ENCODE data around the gene ZMYND8. TPM values are rescaled to one million over a fixed set of nuclear protein-coding genes. Genes with fewer than 3 reads are reported as not detected.
"Not testable (repeated sequence)": the region's sequence is repeated elsewhere in the genome, so short reads cannot be mapped to it uniquely, and the experiment has no call there.

Gene ZMYND8
- total and polyA plus RNA-seq, 10 of the 15 experiments (the other 5 are each of a cell fraction or from before 2014, with no cell fraction given) = 12.9 to 54.8 (median 23.1) TPM

DNA sequence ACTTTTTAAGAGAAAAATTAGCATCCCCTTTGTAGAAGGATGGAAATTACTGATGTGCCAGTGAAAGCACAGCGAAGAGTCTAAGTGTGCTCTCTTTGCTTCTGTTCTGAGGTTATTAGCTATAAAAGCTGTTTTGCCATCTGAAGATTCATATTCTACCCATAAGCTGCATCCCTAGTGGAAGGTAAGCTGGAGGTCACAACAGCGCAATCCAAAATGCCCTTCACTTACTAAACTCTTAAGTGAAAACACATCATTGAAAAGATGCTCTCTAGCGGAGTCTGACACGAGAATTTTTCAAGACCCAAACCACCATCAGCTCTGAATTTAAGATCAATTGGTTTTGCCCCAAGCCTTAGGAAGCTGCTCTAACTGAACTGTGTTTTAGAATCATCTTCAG lies 113.5 kb downstream of the ZMYND8 start:
- no peak for FAIRE-seq
- ChIA-PET CTCF (interaction anchor here (0.6 to 2.0 kb wide), 4 partner anchors 22 to 141 kb away, joined by 3 to 6 read pairs (median 4); no protein-coding TSS in a partner anchor), POLR2A (interaction anchor here (0.7 kb wide), 1 partner anchor 42 kb away, joined by 4 read pairs; no protein-coding TSS in a partner anchor), SMC1A (ENCODE audit: uncharacterized antibody, unreplicated experiment) (interaction anchor here (1.3 to 2.2 kb wide), 2 partner anchors 11 to 21 kb away, joined by 3 to 7 read pairs; no protein-coding TSS in a partner anchor), RAD21 (ENCODE audit: unreplicated experiment) (interaction anchor here (3.3 kb wide), 1 partner anchor 141 kb away, joined by 10 read pairs; no protein-coding TSS in a partner anchor)
- TF ChIP-seq, protein P1, sequence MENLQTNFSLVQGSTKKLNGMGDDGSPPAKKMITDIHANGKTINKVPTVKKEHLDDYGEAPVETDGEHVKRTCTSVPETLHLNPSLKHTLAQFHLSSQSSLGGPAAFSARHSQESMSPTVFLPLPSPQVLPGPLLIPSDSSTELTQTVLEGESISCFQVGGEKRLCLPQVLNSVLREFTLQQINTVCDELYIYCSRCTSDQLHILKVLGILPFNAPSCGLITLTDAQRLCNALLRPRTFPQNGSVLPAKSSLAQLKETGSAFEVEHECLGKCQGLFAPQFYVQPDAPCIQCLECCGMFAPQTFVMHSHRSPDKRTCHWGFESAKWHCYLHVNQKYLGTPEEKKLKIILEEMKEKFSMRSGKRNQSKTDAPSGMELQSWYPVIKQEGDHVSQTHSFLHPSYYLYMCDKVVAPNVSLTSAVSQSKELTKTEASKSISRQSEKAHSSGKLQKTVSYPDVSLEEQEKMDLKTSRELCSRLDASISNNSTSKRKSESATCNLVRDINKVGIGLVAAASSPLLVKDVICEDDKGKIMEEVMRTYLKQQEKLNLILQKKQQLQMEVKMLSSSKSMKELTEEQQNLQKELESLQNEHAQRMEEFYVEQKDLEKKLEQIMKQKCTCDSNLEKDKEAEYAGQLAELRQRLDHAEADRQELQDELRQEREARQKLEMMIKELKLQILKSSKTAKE (IDR thresholded peaks at IDR 0.05; ENCODE audit: low read depth, poor library complexity, severe bottlenecking) = no peak
- TF ChIP-seq ETV6 (conservative IDR thresholded peaks at IDR 0.05 in 1 of 2, IDR thresholded peaks at IDR 0.05 in 1 of 2; ENCODE audit: borderline replicate concordance in 1 of 2, low read depth in 1 of 2) = 0 out of 4 replicates have a peak, but pooled peaks of 1 of the 2 experiments have one; percentile 47
- in situ Hi-C loops (cut with MboI) = no loop called here
- no peak for DNase-seq (ENCODE audit: low read depth, low spot score)
- Histone ChIP-seq H3K79me2 (ENCODE audit: control insufficient read depth, insufficient read depth, low read length) (no peaks in the 10 kb centered on the region; the same call in 1 of the 2 replicates), H3K27me3 (replicated peaks in 1 of 2; ENCODE audit: control insufficient read depth in 2 of 2, insufficient read depth in 2 of 2, low read length in 1 of 2) (no peaks in the 10 kb centered on the region), H3K4me3 (no peak overlapping the region), H3K36me3 (ENCODE audit: control insufficient read depth in 2 of 2, insufficient read depth in 2 of 2, low read length in 1 of 2) (peaks cover 28 to 51% of the 10 kb centered on the region in 2 experiments), H3K9ac (ENCODE audit: control insufficient read depth, insufficient read depth, low read length) (no peak overlapping the region), H3K4me1 (ENCODE audit: control insufficient read depth, insufficient read depth, low read length) (no peaks in the 10 kb centered on the region), H2AFZ (ENCODE audit: control insufficient read depth, low read depth, low read length) (no peak overlapping the region), H4K20me1 (ENCODE audit: control insufficient read depth, insufficient read depth) (peaks cover 5% of the 10 kb centered on the region), H3K4me2 (ENCODE audit: control insufficient read depth, insufficient read depth) (no peak overlapping the region), H3K27ac (ENCODE audit: control insufficient read depth, insufficient read depth) (no peak overlapping the region), H3K9me3 (replicated peaks; ENCODE audit: control insufficient read depth, insufficient read depth, low read length) (no peaks in the 10 kb centered on the region)
- intact Hi-C loops (cut with micrococcal nuclease; ENCODE audit: unreplicated experiment) = no loop called here
- WGBS (ENCODE audit: insufficient coverage, insufficient replicate concordance, low lambda C conversion rate, missing lambda C conversion rate) = 98% methylated on average over 4 of the region's 4 CpGs
- ATAC-seq = no peak
- no TSS peak for BruUV-seq (replicated peaks)

DNA sequence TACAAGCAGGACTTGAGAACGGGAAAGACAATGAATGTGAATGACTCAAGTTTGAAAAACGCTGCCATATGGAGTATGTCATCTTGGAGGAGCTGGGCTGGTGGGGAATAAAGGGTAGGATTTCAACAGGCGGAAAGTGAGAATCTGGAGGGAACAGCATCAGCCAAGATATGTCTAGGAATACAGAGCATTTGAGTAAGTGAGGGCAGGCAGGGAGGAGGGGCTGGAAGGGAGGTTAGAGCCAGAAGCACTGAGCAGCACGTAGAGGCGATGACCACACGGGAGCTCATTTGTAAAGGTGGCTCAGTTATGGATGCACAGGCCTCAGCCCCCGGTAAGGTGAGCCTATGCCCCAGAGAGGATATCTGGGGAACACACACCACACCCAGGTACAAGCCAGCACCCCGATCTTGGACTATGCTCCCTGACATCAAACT lies 115.1 kb downstream of the ZMYND8 start:
- RAD21 ChIA-PET (ENCODE audit: unreplicated experiment) = interaction anchor here (0.7 to 3.3 kb wide), 2 partner anchors 143 kb away, joined by 3 to 10 read pairs; no protein-coding TSS in a partner anchor
- SMC1A ChIA-PET (ENCODE audit: uncharacterized antibody, unreplicated experiment) = interaction anchor here (1.3 to 2.2 kb wide), 2 partner anchors 9 to 12 kb away, joined by 3 to 7 read pairs; no protein-coding TSS in a partner anchor

DNA sequence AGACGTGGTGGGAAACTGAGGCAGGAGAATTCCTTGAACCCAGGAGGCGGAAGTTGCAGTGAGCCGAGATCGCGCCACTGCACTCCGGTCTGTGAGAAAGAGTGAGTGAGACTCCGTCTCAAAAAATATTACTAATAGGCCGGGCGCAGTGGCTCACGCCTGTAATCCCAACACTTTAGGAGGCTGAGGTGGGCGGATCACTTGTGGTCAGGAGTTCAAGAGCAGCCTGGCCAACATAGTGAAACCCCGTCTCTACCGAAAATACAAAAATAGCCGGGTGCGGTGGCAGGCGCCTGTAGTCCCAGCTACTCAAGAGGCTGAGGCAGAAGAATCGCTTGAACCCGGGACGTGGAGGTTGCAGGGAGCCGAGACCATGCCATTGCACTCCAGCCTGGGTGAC lies 116.4 kb downstream of the ZMYND8 start:
- H3K9me3 ChIP-seq (replicated peaks; ENCODE audit: control insufficient read depth, insufficient read depth, low read length); POLR2A ChIA-PET; H3K4me1 ChIP-seq (ENCODE audit: control insufficient read depth, insufficient read depth, low read length); H3K9ac ChIP-seq (ENCODE audit: control insufficient read depth, insufficient read depth, low read length); intact Hi-C loops (cut with micrococcal nuclease; ENCODE audit: unreplicated experiment); H4K20me1 ChIP-seq (ENCODE audit: control insufficient read depth, insufficient read depth); H3K79me2 ChIP-seq (ENCODE audit: control insufficient read depth, insufficient read depth, low read length); H3K27me3 ChIP-seq (replicated peaks in 1 of 2; ENCODE audit: control insufficient read depth in 2 of 2, insufficient read depth in 2 of 2, low read length in 1 of 2); H3K27ac ChIP-seq (ENCODE audit: control insufficient read depth, insufficient read depth); H3K4me2 ChIP-seq (ENCODE audit: control insufficient read depth, insufficient read depth); RAD21 ChIA-PET (ENCODE audit: unreplicated experiment); H3K4me3 ChIP-seq; H2AFZ ChIP-seq (ENCODE audit: control insufficient read depth, low read depth, low read length); in situ Hi-C loops (cut with MboI); ATAC-seq; DNase-seq (ENCODE audit: low read depth, low spot score); BruUV-seq (replicated peaks); FAIRE-seq; SMC1A ChIA-PET (ENCODE audit: uncharacterized antibody, unreplicated experiment): not testable (repeated sequence)
- WGBS (ENCODE audit: insufficient coverage, insufficient replicate concordance, low lambda C conversion rate, missing lambda C conversion rate) = 97% methylated on average over 20 of the region's 20 CpGs
- H3K36me3 ChIP-seq (ENCODE audit: control insufficient read depth in 2 of 2, insufficient read depth in 2 of 2, low read length in 1 of 2) = peaks cover 30 to 57% of the 10 kb centered on the region in 2 experiments
- CTCF ChIA-PET = interaction anchor here (0.8 kb wide), 1 partner anchor 13 kb away, joined by 3 read pairs; no protein-coding TSS in a partner anchor

More for the DNA sequence above, 115.1 kb downstream of the ZMYND8 start:
- TSS peak; percentile 56 for BruUV-seq (replicated peaks)
- ATAC-seq = no peak
- in situ Hi-C loops (cut with MboI) = no loop called here
- H3K36me3 ChIP-seq (ENCODE audit: control insufficient read depth in 2 of 2, insufficient read depth in 2 of 2, low read length in 1 of 2) = peaks cover 27 to 57% of the 10 kb centered on the region in 2 experiments
- no peak for FAIRE-seq
- peaks cover 5% of the 10 kb centered on the region for H4K20me1 ChIP-seq (ENCODE audit: control insufficient read depth, insufficient read depth)
- no peak overlapping the region for H3K4me3 ChIP-seq
- no peaks in the 10 kb centered on the region for H3K9me3 ChIP-seq (replicated peaks; ENCODE audit: control insufficient read depth, insufficient read depth, low read length)
- 96% methylated on average over 8 of the region's 8 CpGs for WGBS (ENCODE audit: insufficient coverage, insufficient replicate concordance, low lambda C conversion rate, missing lambda C conversion rate)
- DNase-seq (ENCODE audit: low read depth, low spot score) = no peak
- H3K27ac ChIP-seq (ENCODE audit: control insufficient read depth, insufficient read depth) = no peak overlapping the region
- POLR2A ChIA-PET = interaction anchor here (0.7 kb wide), 4 partner anchors 31 to 1890 kb away, joined by 3 to 6 read pairs (median 4); no protein-coding TSS in a partner anchor
- H2AFZ ChIP-seq (ENCODE audit: control insufficient read depth, low read depth, low read length) = no peak overlapping the region
- CTCF ChIA-PET = interaction anchor here (0.5 to 1.6 kb wide), 2 partner anchors 18 to 265 kb away, joined by 3 read pairs; no protein-coding TSS in a partner anchor
- intact Hi-C loops (cut with micrococcal nuclease; ENCODE audit: unreplicated experiment) = no loop called here
- no peak overlapping the region for H3K4me2 ChIP-seq (ENCODE audit: control insufficient read depth, insufficient read depth)
- H3K9ac ChIP-seq (ENCODE audit: control insufficient read depth, insufficient read depth, low read length) = no peak overlapping the region
- no peaks in the 10 kb centered on the region; the same call in 1 of the 2 replicates for H3K79me2 ChIP-seq (ENCODE audit: control insufficient read depth, insufficient read depth, low read length)
- H3K27me3 ChIP-seq (replicated peaks in 1 of 2; ENCODE audit: control insufficient read depth in 2 of 2, insufficient read depth in 2 of 2, low read length in 1 of 2) = no peaks in the 10 kb centered on the region
- TF ChIP-seq NFXL1 (IDR thresholded peaks at IDR 0.05; ENCODE audit: borderline replicate concordance) (peak; percentile 43; the same call in 1 of the 2 replicates), BMI1 (IDR thresholded peaks at IDR 0.05; ENCODE audit: borderline replicate concordance) (no peak), SREBF1 (IDR thresholded peaks at IDR 0.05; ENCODE audit: low read length) (no peak)
- H3K4me1 ChIP-seq (ENCODE audit: control insufficient read depth, insufficient read depth, low read length) = no peaks in the 10 kb centered on the region

All from GM12878 (cell line).